ENCODE data around the gene KREMEN2.
A peak's percentile ranks its signal among the peaks of the same experiment; 100 is the strongest.

Gene KREMEN2

GRCh38 chr16:3003582-3004270 is 39.7 kb downstream of the KREMEN2 start:
- DNase-seq (ENCODE audit: low spot score), result peak; percentile 99

- no peak for DNase-seq (ENCODE audit: low spot score)
Measured at GRCh38 chr16:3004319-3004718, 40.2 kb downstream of the KREMEN2 start.

GRCh38 chr16:3004781-3005284 is 40.8 kb downstream of the KREMEN2 start:
- DNase-seq (ENCODE audit: low spot score), result no peak

DNA sequence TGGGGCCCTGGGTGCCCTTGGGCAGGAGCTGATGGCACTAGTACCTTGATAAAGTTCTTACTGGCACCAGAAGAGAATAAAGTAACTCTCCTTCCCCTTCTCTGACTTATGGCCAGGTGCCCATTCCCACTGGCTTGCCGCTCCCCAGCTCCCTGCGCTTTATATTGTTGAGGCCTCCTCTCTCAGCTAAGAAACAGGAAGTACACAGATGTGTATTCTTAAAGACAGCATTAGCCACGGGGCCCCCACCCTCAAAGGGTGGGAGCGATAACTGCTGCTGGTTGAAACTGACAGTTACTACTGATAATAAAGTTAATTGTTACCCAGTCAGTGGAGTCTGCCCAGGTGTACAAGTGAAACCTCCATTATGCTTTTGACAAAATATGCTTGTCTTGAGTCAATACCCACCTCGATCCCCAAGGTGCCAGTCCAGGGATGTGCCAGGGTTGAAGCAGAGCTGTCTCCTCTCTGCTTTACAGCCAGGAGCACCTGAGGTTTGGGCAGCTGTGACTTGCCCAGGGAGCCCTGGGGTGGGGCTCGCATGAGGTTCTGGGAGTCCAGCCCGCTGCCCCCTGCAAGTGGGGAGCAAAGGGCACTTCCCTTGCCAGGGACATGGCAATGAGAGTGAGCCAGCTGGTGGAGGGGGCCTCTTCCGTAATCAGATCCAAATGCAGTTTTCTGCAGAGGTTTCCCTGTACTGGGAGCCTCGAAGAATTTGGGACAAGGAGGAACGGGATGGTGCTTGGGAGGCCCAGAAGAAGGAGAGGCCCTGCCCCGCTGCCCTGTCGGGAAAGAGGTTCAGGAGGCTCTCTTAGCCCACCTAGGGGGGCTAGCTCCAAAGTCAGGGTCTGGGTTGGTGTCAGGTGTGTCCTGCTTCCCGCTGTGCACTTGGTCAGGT is 43.2 kb downstream of the KREMEN2 start:
- no peak for DNase-seq (ENCODE audit: low spot score)

DNA sequence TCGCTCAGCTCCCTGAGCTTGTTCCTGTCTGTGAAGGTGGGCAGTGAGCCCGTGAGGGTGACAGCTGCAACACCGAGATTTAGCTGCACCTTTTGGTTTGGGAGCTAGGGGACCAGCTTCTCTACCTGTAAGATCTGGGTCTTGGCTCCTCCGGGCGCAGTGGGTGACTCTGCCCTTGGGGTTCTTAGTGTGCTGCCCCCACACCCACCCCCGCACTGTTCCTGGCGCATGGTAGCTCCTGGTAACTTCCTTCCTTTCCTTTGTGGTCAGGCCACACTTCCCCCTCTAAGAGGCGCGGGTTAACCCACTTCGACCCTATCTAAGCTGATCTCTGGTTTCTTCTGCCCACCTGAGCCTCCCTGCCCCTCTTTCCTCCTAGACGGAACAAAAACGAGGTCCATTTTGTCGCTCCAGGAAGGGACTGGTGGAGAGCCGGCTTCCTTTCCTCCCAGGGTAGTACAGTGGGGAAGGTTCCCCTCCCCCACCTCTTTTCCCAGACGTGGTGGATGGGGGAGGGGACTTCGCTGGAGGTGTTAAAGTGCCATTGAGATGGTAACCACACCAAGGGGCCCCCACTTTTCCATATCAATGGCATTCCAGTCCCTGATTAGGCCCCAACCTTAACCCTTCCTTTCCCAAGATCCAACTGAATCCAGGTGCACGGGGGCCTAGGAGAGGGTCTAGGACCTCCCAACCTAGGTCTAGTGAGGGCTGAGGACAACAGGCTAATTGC is 44.0 kb downstream of the KREMEN2 start:
- DNase-seq (ENCODE audit: low spot score), result no peak

DNA sequence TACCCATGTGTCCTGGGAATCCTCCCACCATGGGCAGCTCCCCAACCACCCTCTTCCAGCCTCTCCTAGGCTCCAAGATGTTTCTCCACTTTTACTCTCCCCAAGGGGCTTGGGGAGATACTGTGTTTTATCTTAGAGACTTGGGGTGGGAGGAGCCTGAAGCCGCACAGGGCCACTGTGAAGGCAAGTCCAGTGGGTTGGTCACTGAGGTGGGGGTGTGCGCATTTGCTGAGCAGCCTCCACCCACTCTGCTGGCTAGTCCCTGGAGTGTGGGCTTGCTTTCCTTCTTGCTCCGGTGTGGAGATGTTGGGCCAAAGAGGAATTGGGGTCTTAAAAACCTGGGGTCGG is 44.6 kb downstream of the KREMEN2 start:
- no peak for DNase-seq (ENCODE audit: low spot score)

DNA sequence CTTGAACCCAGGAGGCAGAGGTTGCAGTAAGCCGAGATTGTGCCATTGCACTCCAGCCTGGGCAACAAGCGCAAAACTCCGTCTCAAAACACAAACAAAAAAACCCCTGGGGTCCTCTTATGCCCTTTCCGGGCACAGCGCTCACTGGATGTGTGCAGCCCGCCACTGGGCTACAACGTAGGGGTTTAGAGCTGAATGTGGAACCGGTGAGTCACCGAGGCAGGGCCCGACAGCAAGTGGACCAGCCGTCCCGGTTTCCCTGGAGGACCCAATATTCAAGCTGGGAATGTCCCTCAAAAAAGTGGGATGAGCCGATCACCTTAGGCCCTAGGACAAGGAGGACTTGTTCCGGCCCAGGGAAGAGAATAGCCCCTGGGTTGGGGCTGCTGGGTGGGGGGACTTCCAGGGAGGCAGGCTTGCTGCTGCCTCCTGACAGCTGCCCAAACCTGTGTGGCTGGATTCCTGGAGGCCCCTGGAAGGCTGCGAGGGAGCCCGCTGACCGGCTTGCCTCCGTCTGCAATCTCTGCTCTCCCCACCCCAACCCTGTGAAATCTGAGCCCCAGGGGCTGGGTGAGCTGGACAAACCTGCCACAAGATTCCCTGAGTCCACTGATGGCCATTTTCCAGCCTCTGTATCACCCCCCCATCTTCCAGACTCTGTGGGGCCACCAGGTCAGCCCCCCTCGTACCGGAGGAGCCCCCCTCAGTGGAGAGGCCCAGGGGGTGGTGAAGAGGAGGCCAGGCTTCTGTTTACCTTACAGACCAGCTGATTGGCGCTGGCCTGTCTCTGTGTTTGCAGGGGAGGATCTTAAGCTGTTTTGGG is 45.7 kb downstream of the KREMEN2 start:
- DNase-seq (ENCODE audit: low spot score), result no peak

GRCh38 chr16:3010510-3010909 is 46.4 kb downstream of the KREMEN2 start:
- DNase-seq (ENCODE audit: low spot score), result no peak

GRCh38 chr16:3012246-3012645 is 48.2 kb downstream of the KREMEN2 start:
- no peak for DNase-seq (ENCODE audit: low spot score)

- no peak for DNase-seq (ENCODE audit: low spot score)
Measured at GRCh38 chr16:3012828-3013420, 48.8 kb downstream of the KREMEN2 start, which contains the start of gene CLDN9. CLDN9 (plus strand) TSS chr16:3012923; CDS start chr16:3013363, 440 bp downstream.

DNA sequence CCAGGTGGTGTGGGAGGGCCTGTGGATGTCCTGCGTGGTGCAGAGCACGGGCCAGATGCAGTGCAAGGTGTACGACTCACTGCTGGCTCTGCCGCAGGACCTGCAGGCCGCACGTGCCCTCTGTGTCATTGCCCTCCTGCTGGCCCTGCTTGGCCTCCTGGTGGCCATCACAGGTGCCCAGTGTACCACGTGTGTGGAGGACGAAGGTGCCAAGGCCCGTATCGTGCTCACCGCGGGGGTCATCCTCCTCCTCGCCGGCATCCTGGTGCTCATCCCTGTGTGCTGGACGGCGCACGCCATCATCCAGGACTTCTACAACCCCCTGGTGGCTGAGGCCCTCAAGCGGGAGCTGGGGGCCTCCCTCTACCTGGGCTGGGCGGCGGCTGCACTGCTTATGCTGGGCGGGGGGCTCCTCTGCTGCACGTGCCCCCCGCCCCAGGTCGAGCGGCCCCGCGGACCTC is 49.4 kb downstream of the KREMEN2 start:
- DNase-seq (ENCODE audit: low spot score), result no peak

GRCh38 chr16:3013998-3014690 is 50.1 kb downstream of the KREMEN2 start:
- DNase-seq (ENCODE audit: low spot score), result no peak

GRCh38 chr16:3014971-3015370 is 50.9 kb downstream of the KREMEN2 start:
- DNase-seq (ENCODE audit: low spot score), result no peak

DNA sequence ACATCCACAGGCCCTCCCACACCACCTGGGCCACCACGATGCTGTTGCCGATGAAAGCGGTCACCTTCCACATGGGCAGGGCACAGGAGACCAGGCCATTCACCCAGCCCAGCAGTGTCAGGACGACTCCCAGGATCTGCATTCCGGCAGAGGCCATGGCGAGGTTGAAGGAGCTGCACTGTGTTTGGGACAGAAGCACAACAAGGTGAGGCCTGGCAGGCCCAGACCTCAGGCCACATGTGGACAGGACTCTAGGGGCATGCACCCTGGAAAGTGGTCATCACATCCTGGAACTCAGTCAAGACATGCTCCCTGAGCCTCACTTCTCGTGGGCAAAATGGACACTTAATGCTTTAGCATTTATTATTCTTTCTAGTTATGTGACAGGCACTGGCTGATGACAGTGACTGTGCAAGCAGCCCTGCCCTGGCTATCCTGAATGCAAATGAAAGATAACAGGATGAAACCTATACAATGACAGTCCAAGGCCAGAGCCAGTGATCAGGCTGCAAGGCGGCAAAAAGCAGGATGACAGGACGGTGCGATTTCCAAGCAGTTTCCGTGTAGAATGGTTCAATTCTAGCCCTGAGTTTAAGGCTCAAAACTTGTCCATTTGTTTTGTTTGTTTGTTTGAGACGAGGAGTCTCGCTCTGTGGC is 51.9 kb downstream of the KREMEN2 start:
- DNase-seq (ENCODE audit: low spot score), result no peak

- no peak for DNase-seq (ENCODE audit: low spot score)
Measured at GRCh38 chr16:3017344-3017743, 53.3 kb downstream of the KREMEN2 start.

All from pons (tissue), 1 donor.